Measurements from ENCODE around the gene CH25H. TPM values are rescaled to one million over a fixed set of nuclear protein-coding genes. Genes with fewer than 3 reads are reported as not detected.

The CH25H gene
- polyA plus RNA-seq, 3 donors: 0.47 to 20.7 (median 12.0) TPM

- 79 to 91% (median 88%) methylated on average over 4 of the region's 4 CpGs for WGBS, 3 donors
- H3K27ac ChIP-seq (ENCODE audit: low read depth, low read length): no peak overlapping the region
Observed at GRCh38 chr10:89236226-89236797, 29.2 kb upstream of the CH25H start.

- WGBS, 3 donors: 61 to 84% (median 66%) methylated on average over 12 of the region's 12 CpGs
- no peak overlapping the region for H3K27ac ChIP-seq (ENCODE audit: low read depth, low read length)
Observed at GRCh38 chr10:89235073-89235798, 28.1 kb upstream of the CH25H start.

GRCh38 chr10:89233033-89233432 is 25.9 kb upstream of the CH25H start:
- 76 to 88% (median 80%) methylated on average over 2 of the region's 2 CpGs for WGBS, 3 donors
- H3K27ac ChIP-seq (ENCODE audit: low read depth, low read length): no peak overlapping the region

- no peak overlapping the region for H3K27ac ChIP-seq (ENCODE audit: low read depth, low read length)
Observed at GRCh38 chr10:89228962-89229361, 21.8 kb upstream of the CH25H start.

- WGBS, 3 donors: 93 to 94% (median 93%) methylated on average over 3 of the region's 3 CpGs
- H3K27ac ChIP-seq (ENCODE audit: low read depth, low read length): no peak overlapping the region
Observed at GRCh38 chr10:89228146-89228545, 21.0 kb upstream of the CH25H start.

GRCh38 chr10:89226891-89227290 is 19.8 kb upstream of the CH25H start:
- no peak overlapping the region for H3K27ac ChIP-seq (ENCODE audit: low read depth, low read length)
- WGBS, 3 donors: 91 to 100% (median 94%) methylated on average over 1 of the region's 1 CpG

GRCh38 chr10:89224739-89225443 is 17.8 kb upstream of the CH25H start:
- WGBS, 3 donors: 54 to 58% (median 56%) methylated on average over 18 of the region's 18 CpGs
- no peak overlapping the region for H3K27ac ChIP-seq (ENCODE audit: low read depth, low read length)

GRCh38 chr10:89221919-89222318 is 14.8 kb upstream of the CH25H start:
- WGBS, 3 donors: 66 to 78% (median 67%) methylated on average over 2 of the region's 2 CpGs
- H3K27ac ChIP-seq (ENCODE audit: low read depth, low read length): no peak overlapping the region

- 77 to 84% (median 83%) methylated on average over 4 of the region's 4 CpGs for WGBS, 3 donors
- H3K27ac ChIP-seq (ENCODE audit: low read depth, low read length): no peak overlapping the region
Observed at GRCh38 chr10:89219513-89220218, 12.5 kb upstream of the CH25H start.

GRCh38 chr10:89217057-89217990 is 10.2 kb upstream of the CH25H start:
- no peak overlapping the region for H3K27ac ChIP-seq (ENCODE audit: low read depth, low read length)
- 5 to 17% (median 14%) methylated on average over 6 of the region's 6 CpGs for WGBS, 3 donors

GRCh38 chr10:89216056-89216455 is 8.9 kb upstream of the CH25H start:
- 92 to 99% (median 97%) methylated on average over 2 of the region's 2 CpGs for WGBS, 3 donors
- no peak overlapping the region for H3K27ac ChIP-seq (ENCODE audit: low read depth, low read length)

- WGBS, 3 donors: 75 to 88% (median 85%) methylated on average over 1 of the region's 1 CpG
- H3K27ac ChIP-seq (ENCODE audit: low read depth, low read length): no peak overlapping the region
Observed at GRCh38 chr10:89215511-89215910, 8.4 kb upstream of the CH25H start.

- WGBS, 3 donors: 86 to 94% (median 91%) methylated on average over 8 of the region's 8 CpGs
- H3K27ac ChIP-seq (ENCODE audit: low read depth, low read length): no peak overlapping the region
Observed at GRCh38 chr10:89214566-89215165, 7.5 kb upstream of the CH25H start.

- no peak overlapping the region for H3K27ac ChIP-seq (ENCODE audit: low read depth, low read length)
- WGBS, 3 donors: 30 to 40% (median 34%) methylated on average over 8 of the region's 8 CpGs
Observed at GRCh38 chr10:89213191-89213808, 6.2 kb upstream of the CH25H start.

GRCh38 chr10:89210794-89211425 is 3.8 kb upstream of the CH25H start:
- H3K27ac ChIP-seq (ENCODE audit: low read depth, low read length): no peak overlapping the region

GRCh38 chr10:89209718-89210117 is 2.6 kb upstream of the CH25H start:
- WGBS, 3 donors: 92 to 98% (median 96%) methylated on average over 5 of the region's 5 CpGs
- H3K27ac ChIP-seq (ENCODE audit: low read depth, low read length): no peak overlapping the region

More at GRCh38 chr10:89210794-89211425, 3.8 kb upstream of the CH25H start:
- WGBS, 3 donors: 93 to 94% (median 93%) methylated on average over 3 of the region's 3 CpGs

Data from adipose tissue (tissue), 3 donors.